DND-41 (cell line): Measurements from ENCODE around the gene CAPN5.

Source experiments
- EZH2 ChIP-seq: IDR thresholded peaks from 3 replicates; pipeline ENCODE4 v1.6.1; 2012; ENCODE audit warnings: borderline replicate concordance, low read depth, mild to moderate bottlenecking, moderate library complexity, low read length, inconsistent platforms; ENCODE audit not compliant: severe bottlenecking
- TF ChIP-seq, protein P1 (sequence below): IDR thresholded peaks from 2 replicates; pipeline ENCODE4 v1.5.1; 2012; ENCODE audit warnings: borderline replicate concordance, low read length, moderate library complexity, mild to moderate bottlenecking; ENCODE audit not compliant: poor library complexity, severe bottlenecking; ENCODE audit errors: extremely low read depth

DNA sequence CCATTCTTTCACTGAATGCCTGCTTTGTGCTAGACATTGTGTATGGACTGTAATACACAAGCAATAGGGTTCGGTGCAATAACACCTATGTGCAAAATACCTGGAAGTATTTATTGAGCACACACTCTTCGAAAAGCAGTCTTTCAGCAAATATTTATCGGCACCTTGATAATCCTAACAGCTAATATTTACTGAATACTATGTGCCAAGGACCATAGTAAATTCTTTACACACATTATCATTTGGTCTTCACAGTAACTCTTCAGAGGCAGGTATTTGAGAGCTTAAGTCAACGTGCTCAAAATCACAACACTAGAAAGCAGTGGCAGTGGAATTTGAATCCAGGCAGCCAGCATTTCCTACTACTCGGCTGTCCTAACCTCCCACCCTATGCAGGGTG, 30.4 kb upstream of the CAPN5 start:
- TF ChIP-seq, protein P1, sequence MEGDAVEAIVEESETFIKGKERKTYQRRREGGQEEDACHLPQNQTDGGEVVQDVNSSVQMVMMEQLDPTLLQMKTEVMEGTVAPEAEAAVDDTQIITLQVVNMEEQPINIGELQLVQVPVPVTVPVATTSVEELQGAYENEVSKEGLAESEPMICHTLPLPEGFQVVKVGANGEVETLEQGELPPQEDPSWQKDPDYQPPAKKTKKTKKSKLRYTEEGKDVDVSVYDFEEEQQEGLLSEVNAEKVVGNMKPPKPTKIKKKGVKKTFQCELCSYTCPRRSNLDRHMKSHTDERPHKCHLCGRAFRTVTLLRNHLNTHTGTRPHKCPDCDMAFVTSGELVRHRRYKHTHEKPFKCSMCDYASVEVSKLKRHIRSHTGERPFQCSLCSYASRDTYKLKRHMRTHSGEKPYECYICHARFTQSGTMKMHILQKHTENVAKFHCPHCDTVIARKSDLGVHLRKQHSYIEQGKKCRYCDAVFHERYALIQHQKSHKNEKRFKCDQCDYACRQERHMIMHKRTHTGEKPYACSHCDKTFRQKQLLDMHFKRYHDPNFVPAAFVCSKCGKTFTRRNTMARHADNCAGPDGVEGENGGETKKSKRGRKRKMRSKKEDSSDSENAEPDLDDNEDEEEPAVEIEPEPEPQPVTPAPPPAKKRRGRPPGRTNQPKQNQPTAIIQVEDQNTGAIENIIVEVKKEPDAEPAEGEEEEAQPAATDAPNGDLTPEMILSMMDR, result no peak
- no peak for TF ChIP-seq EZH2
